HG03521 (cell line): ENCODE measurements around the gene MRPS6.
A peak's percentile ranks its signal among the peaks of the same experiment; 100 is the strongest.

ENCODE experiments used
- ATAC-seq: cut with Tn5 transposase; IDR thresholded peaks from one replicate; pipeline ENCODE4 v1.9.1; 2021; ENCODE audit warnings: mild to moderate bottlenecking, moderate library complexity; ENCODE audit not compliant: unreplicated experiment

Gene MRPS6

DNA sequence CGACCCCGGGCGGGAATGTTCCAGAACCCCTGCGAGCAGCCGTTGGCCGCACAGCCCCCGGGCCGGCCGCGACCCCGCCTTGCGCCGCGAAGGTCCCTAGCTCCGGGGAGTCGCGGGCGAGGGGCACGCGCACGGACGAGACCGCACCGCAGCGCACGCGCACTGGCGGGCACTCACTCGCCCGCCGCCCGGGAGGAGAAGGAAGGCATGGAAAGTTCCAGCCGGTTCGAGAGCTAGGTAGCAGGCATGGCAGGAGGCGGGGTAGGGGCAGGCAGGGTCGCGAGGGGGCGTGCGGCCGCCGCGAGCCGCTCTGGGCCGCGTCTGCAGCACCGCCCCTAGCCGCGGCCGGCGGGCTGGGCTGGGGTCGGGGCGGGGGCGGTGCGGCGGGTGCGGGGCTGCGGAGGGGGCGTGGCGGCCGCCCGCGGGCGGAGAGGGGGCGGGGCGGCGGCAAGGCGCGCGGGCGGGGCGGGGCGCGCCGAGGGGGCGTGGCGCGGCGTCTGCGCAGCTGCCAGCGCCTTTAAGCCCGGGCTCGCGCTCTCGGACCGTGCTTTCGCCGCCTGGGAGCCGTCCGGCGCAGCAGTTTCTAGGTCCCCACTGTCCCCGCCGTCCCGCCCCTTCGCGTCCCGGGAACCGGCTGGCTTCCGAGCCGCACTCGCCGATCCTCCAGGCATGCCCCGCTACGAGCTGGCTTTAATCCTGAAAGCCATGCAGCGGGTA lies at the start of gene MRPS6, which contains the start of gene SLC5A3:
MRPS6 (plus strand) TSS at position 547 of the 717 bp plus-strand sequence; CDS start at position 670, 123 bp downstream.
SLC5A3 (plus strand) TSS at position 547 of the 717 bp plus-strand sequence. CDS start 21,621 bp downstream, outside the sequence.
- ATAC-seq, result peak; percentile 77

DNA sequence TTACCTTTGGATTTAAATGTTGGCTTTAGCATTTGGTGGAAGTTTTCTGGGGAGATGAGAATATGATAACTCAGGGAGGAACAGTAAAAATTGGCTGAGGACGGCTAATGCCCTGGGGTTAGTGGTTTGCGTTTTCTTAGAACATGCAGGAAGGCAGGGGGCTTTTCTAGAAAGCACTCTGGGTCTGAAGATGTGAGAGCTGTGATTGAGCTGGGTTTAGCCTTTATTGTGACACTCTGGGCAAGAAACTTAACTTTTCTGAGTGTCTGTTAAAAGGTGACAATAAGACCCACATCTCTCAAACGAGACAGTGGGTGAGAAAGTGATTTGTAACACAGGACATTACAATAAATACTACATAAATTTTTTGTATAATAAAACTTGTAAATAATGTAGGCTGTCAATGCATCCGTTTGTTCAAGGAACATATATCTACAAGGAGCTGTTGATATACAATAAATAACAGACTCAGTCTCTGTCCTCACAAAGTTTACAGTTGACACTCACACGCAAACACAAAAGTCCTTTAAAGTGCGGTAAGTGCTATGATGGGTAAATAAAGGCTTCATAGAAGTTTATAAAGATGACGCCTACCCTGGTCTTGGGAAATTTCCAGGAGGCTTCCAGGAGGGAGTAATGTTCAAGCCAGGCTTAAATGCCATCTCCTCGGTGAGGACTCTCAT lies 49.5 kb upstream of the MRPS6 start:
- no peak for ATAC-seq

DNA sequence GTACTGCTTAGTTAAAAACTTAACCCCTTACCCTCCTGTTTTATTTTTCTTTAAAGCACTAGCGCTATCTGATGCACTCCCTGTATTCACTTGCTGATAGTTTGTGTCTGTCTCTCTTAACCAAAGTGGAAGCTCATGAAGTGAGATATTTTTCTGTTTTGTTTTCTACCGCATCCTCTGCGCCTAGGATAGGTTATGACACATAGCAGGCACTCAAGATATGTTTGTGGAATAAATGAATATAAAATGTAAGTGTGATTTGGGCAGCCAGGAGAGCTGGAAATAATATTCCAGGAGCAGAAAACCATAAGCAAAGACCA lies 49.0 kb upstream of the MRPS6 start:
- ATAC-seq, result no peak

DNA sequence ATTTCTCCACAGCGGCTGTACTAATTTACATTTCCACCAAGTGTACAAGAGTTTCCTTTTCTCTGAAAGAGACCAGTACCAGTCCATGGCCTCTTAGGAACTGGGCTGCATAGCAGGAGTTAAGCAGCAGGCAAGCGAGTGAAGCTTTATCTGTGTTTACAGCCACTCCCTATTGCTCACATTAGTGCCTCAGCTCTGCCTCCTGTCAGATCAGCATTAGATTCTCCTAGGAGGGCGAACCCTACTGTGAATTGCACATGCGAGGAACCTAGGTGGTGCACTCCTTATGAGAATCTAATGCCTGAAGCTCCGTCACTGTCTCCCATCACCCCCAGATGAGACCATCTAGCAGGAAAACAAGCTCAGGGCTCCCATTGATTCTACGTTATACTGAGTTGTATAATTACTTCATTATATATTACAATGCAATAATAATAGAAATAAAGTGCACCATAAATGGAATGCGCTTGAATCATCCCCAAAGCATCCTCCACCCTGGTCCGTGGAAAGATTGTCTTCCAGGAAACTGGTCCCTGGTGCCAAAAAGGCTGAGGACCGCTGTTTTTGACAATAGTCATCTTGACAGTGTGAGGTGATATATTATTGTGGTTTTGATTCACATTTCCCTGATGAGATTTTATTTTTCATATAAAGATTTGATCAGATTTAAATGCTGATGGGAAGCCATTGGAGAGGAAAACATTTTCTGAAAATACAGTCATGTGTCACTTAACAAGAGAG lies 45.5 kb upstream of the MRPS6 start:
- ATAC-seq, result no peak

DNA sequence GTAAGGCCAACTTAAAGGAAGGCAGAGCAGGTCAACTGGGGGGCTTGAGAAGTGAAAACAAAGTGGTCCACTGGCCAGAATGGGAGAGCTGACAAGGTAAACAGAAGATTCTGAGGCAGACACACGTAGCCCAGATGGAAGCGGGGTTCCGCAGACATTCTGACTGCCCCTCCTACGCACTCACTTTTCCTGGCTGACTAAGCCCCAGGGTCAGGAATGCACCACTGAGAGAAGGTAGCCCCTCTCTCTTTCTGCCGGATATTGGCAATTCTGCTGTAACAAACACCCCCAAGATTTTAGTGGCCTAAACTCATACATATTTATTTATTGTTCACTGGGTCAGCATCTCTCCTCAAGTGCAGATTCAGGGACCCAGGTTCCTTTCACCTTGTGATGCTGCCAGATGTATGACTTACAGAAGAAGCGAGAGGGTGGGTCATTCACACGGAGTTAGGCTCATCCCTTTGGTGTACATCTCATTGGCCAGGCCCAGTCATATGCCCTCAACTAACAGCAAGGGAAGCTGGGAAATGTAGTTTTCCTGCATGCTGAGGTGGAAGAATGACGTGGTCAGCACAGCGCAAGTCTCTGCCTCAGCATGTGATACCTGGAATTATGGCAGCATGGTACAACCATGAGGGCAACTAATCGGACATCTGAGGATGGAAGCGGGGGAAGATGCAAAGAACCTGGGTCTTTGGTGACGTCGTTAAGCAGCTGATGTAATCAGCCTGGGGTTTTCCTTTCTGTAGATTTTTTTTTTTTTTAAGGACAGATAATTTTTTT lies 43.4 kb upstream of the MRPS6 start:
- peak; percentile 88 for ATAC-seq

DNA sequence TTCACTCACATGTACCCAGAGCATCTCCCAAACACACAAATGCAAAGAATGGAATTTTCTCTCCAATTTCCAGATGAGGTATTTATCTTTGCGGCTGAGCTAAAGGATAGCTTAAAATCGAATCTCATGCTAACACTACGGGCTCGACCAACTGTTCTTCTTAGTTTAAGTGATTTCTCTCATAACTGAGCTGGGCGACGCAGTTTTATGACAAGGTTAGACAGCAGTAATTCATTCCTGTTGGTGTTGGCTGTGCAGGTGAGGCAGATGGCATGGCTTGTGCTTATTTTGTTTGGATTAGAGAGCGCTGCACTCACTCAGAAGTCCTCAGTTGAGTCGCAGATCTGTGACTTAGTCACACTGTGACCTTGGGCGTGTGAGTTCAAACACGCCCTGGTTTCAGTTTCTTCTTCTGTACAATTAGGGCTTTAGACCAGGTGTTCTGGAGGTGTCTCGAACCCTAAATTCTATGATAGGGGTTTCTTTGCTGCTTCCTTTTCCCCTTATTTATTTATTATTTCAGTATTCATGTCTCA lies 41.5 kb upstream of the MRPS6 start:
- ATAC-seq, result no peak

DNA sequence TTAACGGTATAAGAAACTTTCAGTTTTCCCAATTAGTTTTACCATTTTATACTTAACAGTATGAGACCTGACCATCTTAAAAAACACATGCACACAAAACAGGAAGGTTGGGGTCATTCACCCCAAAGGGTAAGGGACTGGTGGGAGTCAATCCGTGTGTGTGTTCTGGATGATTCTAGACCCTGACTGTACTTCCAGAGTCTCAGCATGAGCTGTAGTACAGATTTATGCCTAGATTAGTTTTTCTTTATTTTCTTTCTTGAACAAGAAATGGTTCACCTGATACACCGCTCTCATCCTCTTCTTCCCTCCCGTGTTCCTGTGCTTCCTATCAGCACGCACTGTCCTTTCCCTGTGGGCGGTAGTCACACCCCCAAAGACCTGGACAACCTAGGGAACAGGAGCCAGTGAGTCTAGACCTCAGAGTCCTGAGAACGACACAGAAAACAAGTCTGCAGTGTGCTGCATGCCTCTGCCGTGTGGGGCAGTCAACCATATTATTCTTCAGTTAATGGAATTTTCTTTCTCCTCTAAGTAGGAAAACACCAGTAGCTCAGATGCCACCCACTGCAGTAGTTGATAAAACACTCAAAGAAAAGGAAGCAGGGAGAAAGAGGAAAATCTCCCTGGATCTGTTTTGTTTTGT lies 38.9 kb upstream of the MRPS6 start:
- ATAC-seq, result no peak

DNA sequence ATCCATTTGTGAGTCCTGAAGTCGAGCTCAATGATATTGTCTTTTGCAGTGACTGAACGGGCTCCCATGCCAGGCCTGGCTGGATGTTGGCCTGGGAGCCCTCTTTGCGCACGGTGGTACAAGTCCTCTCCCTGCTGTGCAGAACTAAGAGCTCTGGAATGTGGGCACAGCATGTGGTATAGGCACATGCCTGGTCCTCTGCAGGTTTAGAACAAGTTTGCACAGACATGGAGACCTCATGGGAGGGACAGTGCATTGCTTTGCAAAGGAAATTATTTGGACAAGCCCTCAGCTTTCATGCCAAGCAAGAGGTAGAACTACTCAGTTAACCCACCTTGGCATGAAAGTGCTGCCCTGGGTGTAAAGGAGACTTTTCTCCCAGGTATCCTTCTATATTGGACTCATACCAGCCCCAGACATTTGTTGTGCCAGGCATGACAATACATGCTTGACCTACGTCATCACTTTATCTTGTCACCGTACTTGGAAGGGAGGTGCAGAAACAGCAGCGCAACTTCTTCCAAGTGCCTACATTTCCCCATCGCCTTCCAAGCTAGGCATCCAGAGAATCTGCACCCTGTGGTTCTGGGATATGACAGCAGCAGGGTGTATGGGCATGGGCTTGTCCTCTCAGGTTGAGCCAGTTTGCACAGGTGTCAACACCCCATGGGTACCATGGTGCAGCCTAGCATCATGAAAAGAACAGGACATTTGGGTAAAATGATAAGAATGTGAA lies 37.6 kb upstream of the MRPS6 start:
- no peak for ATAC-seq

DNA sequence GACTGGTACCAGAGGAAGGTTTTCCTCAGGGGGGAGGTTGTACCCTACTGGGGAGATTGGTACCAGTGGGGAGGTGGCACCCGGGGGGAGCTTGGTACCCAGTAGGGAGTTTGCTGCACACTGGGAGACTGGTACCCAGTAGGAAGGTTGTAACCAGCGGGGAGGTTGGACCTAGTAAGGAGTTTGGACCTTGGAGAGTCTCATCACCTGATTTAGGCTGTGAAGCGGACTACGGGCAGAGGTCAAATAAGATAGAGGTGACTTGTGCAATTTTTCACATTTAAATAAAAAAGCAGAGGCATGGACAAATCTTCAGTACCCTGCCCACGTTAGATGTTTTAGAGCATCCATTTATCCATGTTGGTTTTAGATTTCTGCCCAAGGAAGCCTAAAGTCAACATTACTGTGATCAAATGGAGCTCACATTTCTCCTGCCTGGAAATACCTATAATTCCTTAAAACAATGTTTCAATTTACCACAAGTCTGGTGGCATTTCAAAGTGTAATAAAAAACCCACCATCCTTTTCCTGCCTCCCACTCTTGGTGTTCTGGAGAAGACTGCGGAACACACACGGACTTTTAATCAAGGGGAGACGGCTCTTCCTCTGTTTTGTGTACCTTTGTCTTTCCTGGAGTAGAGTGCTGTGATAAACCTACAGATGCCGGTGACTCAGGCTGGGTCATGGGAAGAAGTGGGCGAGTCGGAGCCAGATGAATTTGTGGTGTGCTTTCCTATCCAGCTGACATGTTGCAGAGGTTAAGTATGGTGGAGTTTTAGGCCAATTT lies 36.2 kb upstream of the MRPS6 start:
- no peak for ATAC-seq

DNA sequence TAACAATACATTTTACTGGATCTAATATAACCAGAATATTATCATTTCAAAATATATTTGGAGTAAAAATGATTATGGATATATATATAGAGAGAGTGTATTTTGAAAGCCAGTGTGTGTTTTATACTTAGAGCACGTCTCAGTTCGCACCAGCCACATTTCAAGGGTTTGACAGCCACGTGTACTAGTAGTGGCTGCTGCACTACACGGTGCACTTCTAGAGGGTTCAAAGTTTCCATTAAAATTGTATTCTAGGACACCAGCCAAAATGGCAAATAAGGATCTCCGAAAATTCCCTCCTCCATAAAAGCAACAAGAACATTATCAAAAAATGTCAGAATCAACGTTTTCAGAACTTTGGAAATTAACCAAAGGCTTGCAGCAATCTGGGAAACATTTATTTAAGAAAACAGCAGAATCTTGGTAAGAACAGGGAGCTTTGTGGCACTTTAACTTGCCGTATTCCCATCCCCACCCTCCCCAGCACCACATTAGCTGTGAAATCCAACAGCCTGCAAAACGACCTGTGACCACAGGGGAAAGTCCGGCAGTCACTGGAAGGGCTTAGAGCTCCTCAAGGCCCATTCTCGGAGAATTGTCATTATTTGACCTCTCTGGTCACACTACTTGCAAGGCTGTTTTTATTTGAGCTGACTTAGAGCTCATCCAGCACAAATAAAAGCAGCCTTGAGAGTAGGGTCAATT lies 33.5 kb upstream of the MRPS6 start:
- no peak for ATAC-seq

DNA sequence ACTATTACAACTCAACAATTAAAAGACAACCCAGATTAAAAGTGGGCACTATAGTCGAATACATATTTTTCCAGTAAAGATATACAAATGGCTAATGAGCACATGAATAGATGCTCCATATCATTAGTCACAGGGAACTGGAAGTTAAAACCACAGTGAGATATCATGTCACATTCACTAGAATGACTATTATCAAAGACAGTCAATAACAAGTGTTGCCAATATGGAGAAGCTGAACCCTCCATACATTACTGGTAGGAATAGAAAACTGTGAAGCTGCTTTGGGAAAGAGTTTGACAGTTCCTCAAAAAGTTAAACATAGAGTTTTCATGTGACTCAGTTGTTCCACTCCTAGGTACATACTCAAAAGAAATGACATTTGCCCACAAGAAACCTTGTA lies 30.6 kb upstream of the MRPS6 start:
- ATAC-seq, result no peak

DNA sequence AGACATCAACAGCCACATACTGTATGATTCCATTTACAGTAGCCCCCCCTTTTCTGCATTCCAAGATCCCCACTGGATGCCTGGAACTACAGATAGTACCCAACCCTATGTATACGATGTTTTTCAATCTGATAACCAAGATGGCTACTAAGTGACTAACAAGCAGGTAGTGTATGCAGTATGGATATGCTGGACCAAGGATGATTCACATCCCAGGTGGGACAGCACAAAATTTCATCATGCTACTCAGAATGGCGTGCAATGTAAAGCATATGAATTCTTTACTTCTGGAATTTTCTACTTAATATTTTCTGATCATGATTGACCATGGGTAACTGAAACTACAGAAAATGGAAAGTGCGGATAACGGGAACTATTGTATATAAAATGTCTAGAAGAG lies 30.0 kb upstream of the MRPS6 start:
- no peak for ATAC-seq

DNA sequence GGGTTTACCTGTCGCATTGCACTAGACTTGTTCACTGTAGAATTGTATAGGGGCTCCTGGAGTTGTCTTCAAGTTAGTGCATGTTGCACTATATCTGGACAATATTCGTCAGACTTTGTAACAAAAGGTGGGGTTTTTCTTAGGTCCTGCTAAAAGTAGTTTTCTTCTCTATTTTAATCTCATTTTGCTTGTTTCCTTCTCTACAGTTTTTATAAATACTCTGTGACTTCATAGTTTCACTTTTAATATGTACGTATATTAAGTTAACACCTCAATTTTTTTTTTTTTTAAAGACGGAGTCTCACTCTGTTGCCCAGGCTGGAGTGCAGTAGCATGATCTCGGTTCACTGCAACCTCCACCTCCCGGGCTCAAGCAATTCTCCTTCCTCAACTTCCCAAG lies 26.5 kb upstream of the MRPS6 start:
- ATAC-seq, result no peak

DNA sequence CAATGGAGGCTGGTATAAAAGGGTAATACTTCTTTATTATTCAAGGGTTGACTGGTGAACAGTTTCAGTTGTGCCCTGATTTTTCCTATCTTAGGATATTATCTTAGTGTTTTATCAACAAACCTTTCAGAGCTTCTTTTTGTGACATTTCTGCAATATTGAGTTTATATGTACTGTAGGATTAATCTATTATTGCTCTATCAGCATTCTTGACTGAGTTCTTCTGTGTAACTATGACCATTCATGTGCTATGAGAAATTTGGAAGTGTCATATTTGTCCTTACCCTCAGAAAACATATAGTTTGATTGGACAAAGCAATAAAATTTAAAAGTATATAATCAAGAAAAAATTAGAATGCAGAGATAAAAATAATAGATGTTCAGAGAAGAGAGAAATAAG lies 25.5 kb upstream of the MRPS6 start:
- no peak for ATAC-seq

DNA sequence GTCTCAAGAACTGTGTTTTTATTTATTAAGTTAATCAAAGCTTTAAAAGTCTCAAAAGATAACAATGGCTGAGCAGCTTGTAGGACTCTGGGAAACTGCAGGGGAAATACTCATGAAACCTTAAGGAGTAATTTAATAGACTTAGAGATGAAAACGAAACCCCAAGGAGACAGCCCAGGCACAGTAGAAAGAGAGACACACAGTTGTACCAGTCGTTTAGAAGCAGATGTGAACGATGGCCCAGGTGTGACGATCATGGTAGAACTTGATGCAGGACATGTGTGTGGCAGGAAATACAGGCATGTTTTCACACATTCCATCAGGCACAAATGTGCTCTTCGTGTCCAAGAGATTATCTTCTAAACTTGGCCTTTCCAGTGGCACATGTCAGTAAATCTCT lies 21.2 kb upstream of the MRPS6 start:
- ATAC-seq, result no peak

DNA sequence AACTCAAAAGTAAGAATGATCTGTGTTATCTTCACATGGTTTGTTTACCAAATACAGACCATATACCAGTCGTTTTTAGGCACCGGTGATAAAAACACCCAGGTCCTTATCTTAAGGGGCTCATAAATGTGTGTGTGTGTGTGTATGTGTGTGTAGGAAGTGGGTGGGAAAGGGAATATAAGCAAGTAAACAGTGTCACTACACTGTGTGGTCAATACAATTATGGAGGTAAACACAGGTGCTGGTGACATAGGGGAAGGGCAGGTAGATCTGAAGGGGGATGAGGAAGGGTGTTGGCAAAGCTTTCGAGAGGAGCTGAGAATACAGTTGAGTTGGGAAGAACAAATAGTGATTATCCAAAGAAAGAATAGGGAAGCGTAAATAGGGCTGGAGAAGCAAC lies 19.1 kb upstream of the MRPS6 start:
- ATAC-seq, result no peak

DNA sequence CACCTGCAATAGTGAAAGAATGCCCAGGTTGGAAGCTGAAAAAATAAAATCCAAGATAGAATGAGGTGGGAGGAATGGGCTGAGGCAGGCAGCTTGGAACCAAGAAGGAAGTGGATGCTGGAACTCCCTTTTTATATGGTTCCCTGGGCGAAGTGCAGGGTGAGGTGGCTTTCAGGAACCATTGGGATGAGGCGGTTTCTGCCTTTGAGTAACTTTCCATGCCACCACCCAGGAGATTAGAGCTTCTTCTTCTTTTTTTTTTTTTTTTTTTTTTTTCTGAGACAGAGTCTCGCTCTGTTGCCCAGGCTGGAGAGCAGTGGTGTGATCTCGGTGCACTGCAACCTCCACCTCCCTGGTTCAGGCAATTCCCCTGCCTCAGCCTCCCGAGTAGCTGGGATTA lies 17.8 kb upstream of the MRPS6 start:
- ATAC-seq, result no peak

DNA sequence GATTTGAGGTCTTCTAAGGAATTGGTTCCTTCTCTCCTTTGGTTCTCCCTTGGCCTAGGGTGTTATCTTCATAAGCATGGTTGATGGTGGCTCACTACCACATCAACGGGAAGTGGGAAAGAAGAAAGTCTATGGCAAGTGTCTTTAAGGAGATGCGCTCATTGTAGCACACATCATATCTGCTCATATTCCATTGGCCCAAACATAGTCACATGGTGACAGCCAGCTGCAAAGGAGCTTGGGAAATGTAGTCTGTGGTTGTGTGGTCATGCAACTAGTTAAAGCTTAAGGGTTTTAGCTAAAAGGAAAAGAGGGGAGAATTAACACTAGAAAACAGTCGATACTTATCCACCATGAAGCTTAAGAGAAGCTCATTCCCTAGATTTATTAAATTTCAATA lies 11.4 kb upstream of the MRPS6 start:
- ATAC-seq, result no peak
